Measurements from ENCODE around the gene AADACL3.

Gene AADACL3

GRCh38 chr1:12757836-12758235 lies 41.9 kb downstream of the AADACL3 start:
- Histone ChIP-seq H3K36me3 (ENCODE audit: insufficient read depth, low read length) (no peaks in the 10 kb centered on the region), H3K79me2 (ENCODE audit: insufficient read depth, low read length) (no peaks in the 10 kb centered on the region), H2AFZ (ENCODE audit: low read length) (no peak overlapping the region), H4K20me1 (ENCODE audit: insufficient read depth, low read length) (no peaks in the 10 kb centered on the region), H3K4me2 (ENCODE audit: low read length) (no peak overlapping the region), H3K27me3 (ENCODE audit: insufficient read depth, low read length) (no peaks in the 10 kb centered on the region), H3K4me1 (ENCODE audit: insufficient read depth, low read length, severe bottlenecking) (no peaks in the 10 kb centered on the region), H3K4me3 (ENCODE audit: low read depth, low read length, poor library complexity, severe bottlenecking) (no peak overlapping the region), H3K9me2 (ENCODE audit: low read depth, low read length) (no peaks in the 10 kb centered on the region), H3K9me3 (ENCODE audit: low read length) (no peaks in the 10 kb centered on the region), H3F3A (ENCODE audit: insufficient read depth, low read length) (no peaks in the 10 kb centered on the region), H3K27ac (ENCODE audit: low read depth, low read length, poor library complexity, severe bottlenecking) (no peak overlapping the region), H3K9ac (ENCODE audit: low read length) (no peak overlapping the region)
- TF ChIP-seq EZH2 (IDR thresholded peaks at IDR 0.05; ENCODE audit: borderline replicate concordance, low read length) (no peak), CTCF (IDR thresholded peaks at IDR 0.05; ENCODE audit: low read length) (no peak)

- H3K4me1 ChIP-seq (ENCODE audit: insufficient read depth, low read length, severe bottlenecking), result no peaks in the 10 kb centered on the region
- H3K4me2 ChIP-seq (ENCODE audit: low read length), result no peak overlapping the region
- no peak overlapping the region for H2AFZ ChIP-seq (ENCODE audit: low read length)
- H3K9me3 ChIP-seq (ENCODE audit: low read length), result no peaks in the 10 kb centered on the region
- no peaks in the 10 kb centered on the region for H3K27me3 ChIP-seq (ENCODE audit: insufficient read depth, low read length)
- no peaks in the 10 kb centered on the region for H3K36me3 ChIP-seq (ENCODE audit: insufficient read depth, low read length)
- no peak overlapping the region for H3K27ac ChIP-seq (ENCODE audit: low read depth, low read length, poor library complexity, severe bottlenecking)
- TF ChIP-seq EZH2 (IDR thresholded peaks at IDR 0.05; ENCODE audit: borderline replicate concordance, low read length) (no peak), CTCF (IDR thresholded peaks at IDR 0.05; ENCODE audit: low read length) (peak; percentile 25; the same call in 1 of the 2 replicates)
- H3K4me3 ChIP-seq (ENCODE audit: low read depth, low read length, poor library complexity, severe bottlenecking), result no peak overlapping the region
- no peaks in the 10 kb centered on the region for H3K79me2 ChIP-seq (ENCODE audit: insufficient read depth, low read length)
- H3K9ac ChIP-seq (ENCODE audit: low read length), result no peak overlapping the region
- no peaks in the 10 kb centered on the region for H3F3A ChIP-seq (ENCODE audit: insufficient read depth, low read length)
- H4K20me1 ChIP-seq (ENCODE audit: insufficient read depth, low read length), result no peaks in the 10 kb centered on the region
- no peaks in the 10 kb centered on the region for H3K9me2 ChIP-seq (ENCODE audit: low read depth, low read length)
Measured at GRCh38 chr1:12760256-12760795, 44.4 kb downstream of the AADACL3 start.

GRCh38 chr1:12761781-12762180 lies 45.9 kb downstream of the AADACL3 start:
- Histone ChIP-seq H3F3A (ENCODE audit: insufficient read depth, low read length) (no peaks in the 10 kb centered on the region), H3K4me3 (ENCODE audit: low read depth, low read length, poor library complexity, severe bottlenecking) (no peak overlapping the region), H3K36me3 (ENCODE audit: insufficient read depth, low read length) (no peaks in the 10 kb centered on the region), H3K4me1 (ENCODE audit: insufficient read depth, low read length, severe bottlenecking) (no peaks in the 10 kb centered on the region), H3K9ac (ENCODE audit: low read length) (no peak overlapping the region), H3K27ac (ENCODE audit: low read depth, low read length, poor library complexity, severe bottlenecking) (no peak overlapping the region), H4K20me1 (ENCODE audit: insufficient read depth, low read length) (no peaks in the 10 kb centered on the region), H3K9me3 (ENCODE audit: low read length) (no peaks in the 10 kb centered on the region), H2AFZ (ENCODE audit: low read length) (no peak overlapping the region), H3K4me2 (ENCODE audit: low read length) (no peak overlapping the region), H3K79me2 (ENCODE audit: insufficient read depth, low read length) (no peaks in the 10 kb centered on the region), H3K27me3 (ENCODE audit: insufficient read depth, low read length) (no peaks in the 10 kb centered on the region), H3K9me2 (ENCODE audit: low read depth, low read length) (no peaks in the 10 kb centered on the region)
- no peak for TF ChIP-seq EZH2 (IDR thresholded peaks at IDR 0.05; ENCODE audit: borderline replicate concordance, low read length)
- TF ChIP-seq CTCF (IDR thresholded peaks at IDR 0.05; ENCODE audit: low read length), result no peak
